ENCODE measurements around the gene MAP1B. TPM values are rescaled to one million over a fixed set of nuclear protein-coding genes. Genes with fewer than 3 reads are reported as not detected.

Gene MAP1B
- polyA plus RNA-seq, 1 experiment = 55.3 TPM

- ChIA-PET CTCF (interaction anchor here (1.3 kb wide), 1 partner anchor 114 kb away, joined by 3 read pairs; no protein-coding TSS in a partner anchor), POLR2A (no interaction called here)
- TF ChIP-seq, protein P1, sequence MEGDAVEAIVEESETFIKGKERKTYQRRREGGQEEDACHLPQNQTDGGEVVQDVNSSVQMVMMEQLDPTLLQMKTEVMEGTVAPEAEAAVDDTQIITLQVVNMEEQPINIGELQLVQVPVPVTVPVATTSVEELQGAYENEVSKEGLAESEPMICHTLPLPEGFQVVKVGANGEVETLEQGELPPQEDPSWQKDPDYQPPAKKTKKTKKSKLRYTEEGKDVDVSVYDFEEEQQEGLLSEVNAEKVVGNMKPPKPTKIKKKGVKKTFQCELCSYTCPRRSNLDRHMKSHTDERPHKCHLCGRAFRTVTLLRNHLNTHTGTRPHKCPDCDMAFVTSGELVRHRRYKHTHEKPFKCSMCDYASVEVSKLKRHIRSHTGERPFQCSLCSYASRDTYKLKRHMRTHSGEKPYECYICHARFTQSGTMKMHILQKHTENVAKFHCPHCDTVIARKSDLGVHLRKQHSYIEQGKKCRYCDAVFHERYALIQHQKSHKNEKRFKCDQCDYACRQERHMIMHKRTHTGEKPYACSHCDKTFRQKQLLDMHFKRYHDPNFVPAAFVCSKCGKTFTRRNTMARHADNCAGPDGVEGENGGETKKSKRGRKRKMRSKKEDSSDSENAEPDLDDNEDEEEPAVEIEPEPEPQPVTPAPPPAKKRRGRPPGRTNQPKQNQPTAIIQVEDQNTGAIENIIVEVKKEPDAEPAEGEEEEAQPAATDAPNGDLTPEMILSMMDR (IDR thresholded peaks at IDR 0.05; ENCODE audit: low read depth, low read length) = no peak
- no peak overlapping the region for H3K4me3 ChIP-seq (ENCODE audit: low read depth, low read length)
- no peaks in the 10 kb centered on the region; the same call in 1 of the 2 replicates for H3K9me3 ChIP-seq (ENCODE audit: control insufficient read depth, insufficient read depth, low read length)
- no peak overlapping the region for H3K27ac ChIP-seq (ENCODE audit: low read depth, low read length)
- DNase-seq (ENCODE audit: low read depth, low spot score) = no peak
- H3K27me3 ChIP-seq (ENCODE audit: control insufficient read depth, insufficient read depth, low read length) = no peaks in the 10 kb centered on the region
Measured at GRCh38 chr5:72252574-72253155, 145.4 kb downstream of the MAP1B start.

DNA sequence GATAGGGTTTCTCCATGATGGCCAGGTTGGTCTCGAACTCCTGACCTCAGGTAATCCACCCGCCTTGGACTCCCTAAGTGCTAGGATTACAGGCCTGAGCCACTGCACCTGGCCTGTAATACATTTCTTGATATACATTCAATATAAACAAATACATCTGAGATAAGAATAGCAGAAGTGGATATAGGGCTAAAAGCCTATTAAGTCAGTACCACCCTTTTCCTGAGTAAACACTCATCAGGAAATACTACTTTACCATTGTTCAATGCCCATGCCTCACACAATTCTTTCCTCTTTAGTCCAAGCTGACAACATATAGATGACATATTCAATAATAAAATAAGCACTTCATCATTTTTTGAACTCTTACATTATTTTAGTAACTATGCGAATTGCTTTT lies 148.0 kb downstream of the MAP1B start:
- Histone ChIP-seq H3K27me3 (ENCODE audit: control insufficient read depth, insufficient read depth, low read length) (no peaks in the 10 kb centered on the region), H3K4me3 (ENCODE audit: low read depth, low read length) (no peak overlapping the region), H3K9me3 (ENCODE audit: control insufficient read depth, insufficient read depth, low read length) (no peaks in the 10 kb centered on the region), H3K27ac (ENCODE audit: low read depth, low read length) (no peak overlapping the region)
- TF ChIP-seq, protein P1 (IDR thresholded peaks at IDR 0.05; ENCODE audit: low read depth, low read length) = no peak
- DNase-seq (ENCODE audit: low read depth, low spot score) = no peak
- ChIA-PET CTCF (interaction anchor here (0.8 to 1.2 kb wide), 2 partner anchors 14 to 473 kb away, joined by 3 to 4 read pairs; no protein-coding TSS in a partner anchor), POLR2A (no interaction called here)

DNA sequence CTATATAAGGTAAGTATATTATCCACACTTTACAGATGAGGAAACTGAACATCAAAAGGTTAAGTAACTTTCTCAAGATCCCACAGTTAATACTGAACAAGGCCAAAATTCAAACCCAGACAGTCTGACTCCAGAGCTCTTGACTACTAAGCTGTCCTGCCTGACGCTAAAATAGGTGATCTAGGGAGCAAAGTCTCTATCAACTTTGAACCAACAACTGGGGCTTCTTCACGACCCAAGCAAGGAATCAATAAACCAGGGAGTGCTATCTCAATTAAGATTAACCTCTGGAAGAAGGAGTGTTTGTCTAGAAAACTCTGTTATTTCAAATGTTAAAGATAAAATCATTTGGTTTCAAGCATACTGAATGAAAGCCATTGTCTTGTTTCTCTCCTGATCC lies 148.4 kb downstream of the MAP1B start:
- TF ChIP-seq, protein P1 (IDR thresholded peaks at IDR 0.05; ENCODE audit: low read depth, low read length) = no peak
- no peak overlapping the region for H3K4me3 ChIP-seq (ENCODE audit: low read depth, low read length)
- CTCF ChIA-PET = no interaction called here
- H3K9me3 ChIP-seq (ENCODE audit: control insufficient read depth, insufficient read depth, low read length) = no peaks in the 10 kb centered on the region
- DNase-seq (ENCODE audit: low read depth, low spot score) = no peak
- no peak overlapping the region for H3K27ac ChIP-seq (ENCODE audit: low read depth, low read length)
- no peaks in the 10 kb centered on the region for H3K27me3 ChIP-seq (ENCODE audit: control insufficient read depth, insufficient read depth, low read length)
- POLR2A ChIA-PET = no interaction called here

DNA sequence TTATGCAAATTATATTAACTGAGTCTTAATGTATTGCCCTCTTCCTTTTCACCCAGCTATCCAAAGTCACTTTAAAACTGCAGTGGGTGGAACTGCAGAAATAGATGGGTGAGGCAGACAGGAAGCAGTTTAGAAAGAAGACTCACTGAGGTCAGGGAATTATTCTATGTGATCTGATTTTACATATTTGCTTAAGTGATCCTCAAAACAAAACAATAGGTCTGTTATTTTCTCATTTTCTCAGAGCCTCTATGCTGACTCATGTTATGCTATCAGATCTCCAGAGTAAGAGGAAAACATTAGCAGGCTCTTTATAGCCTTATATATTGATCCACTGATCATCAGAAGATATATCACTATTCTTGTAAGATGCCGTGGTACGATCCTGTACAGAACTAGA lies 149.3 kb downstream of the MAP1B start:
- CTCF ChIA-PET = interaction anchor here (2.0 kb wide), 1 partner anchor 13 kb away, joined by 5 read pairs; no protein-coding TSS in a partner anchor
- no peak overlapping the region for H3K27ac ChIP-seq (ENCODE audit: low read depth, low read length)
- H3K4me3 ChIP-seq (ENCODE audit: low read depth, low read length) = no peak overlapping the region
- POLR2A ChIA-PET = no interaction called here
- no peak for DNase-seq (ENCODE audit: low read depth, low spot score)
- TF ChIP-seq, protein P1 (IDR thresholded peaks at IDR 0.05; ENCODE audit: low read depth, low read length) = no peak
- no peaks in the 10 kb centered on the region for H3K27me3 ChIP-seq (ENCODE audit: control insufficient read depth, insufficient read depth, low read length)
- H3K9me3 ChIP-seq (ENCODE audit: control insufficient read depth, insufficient read depth, low read length) = no peaks in the 10 kb centered on the region

Small RNAs within 50 kb of the gene (small RNA-seq; reads per million reads assigned to genes)
- 12.4 reads per million, percentile 74 among the genes with 10 or more reads in this experiment for gene MIR4803 (ENCODE audit: insufficient read length, low read depth)

Other genes starting within 250 kb of the MAP1B start
- 87.5 and 98.3 TPM in 2 replicates for gene MRPS27, start 212.8 kb downstream of the MAP1B start, polyA plus RNA-seq (2011; rRNA removed)
- gene PTCD2, start 212.9 kb downstream of the MAP1B start, polyA plus RNA-seq (2011; rRNA removed) = 9.8 and 13.9 TPM in 2 replicates

Data from AG04450 (cell line).